HG03442 (cell line): Measurements from ENCODE around the gene ARL14EP.

Experiments used
- ATAC-seq: cut with Tn5 transposase; IDR thresholded peaks from one replicate; pipeline ENCODE4 v1.9.1; 2021; ENCODE audit warnings: mild to moderate bottlenecking, moderate library complexity; ENCODE audit not compliant: unreplicated experiment

Gene ARL14EP

DNA sequence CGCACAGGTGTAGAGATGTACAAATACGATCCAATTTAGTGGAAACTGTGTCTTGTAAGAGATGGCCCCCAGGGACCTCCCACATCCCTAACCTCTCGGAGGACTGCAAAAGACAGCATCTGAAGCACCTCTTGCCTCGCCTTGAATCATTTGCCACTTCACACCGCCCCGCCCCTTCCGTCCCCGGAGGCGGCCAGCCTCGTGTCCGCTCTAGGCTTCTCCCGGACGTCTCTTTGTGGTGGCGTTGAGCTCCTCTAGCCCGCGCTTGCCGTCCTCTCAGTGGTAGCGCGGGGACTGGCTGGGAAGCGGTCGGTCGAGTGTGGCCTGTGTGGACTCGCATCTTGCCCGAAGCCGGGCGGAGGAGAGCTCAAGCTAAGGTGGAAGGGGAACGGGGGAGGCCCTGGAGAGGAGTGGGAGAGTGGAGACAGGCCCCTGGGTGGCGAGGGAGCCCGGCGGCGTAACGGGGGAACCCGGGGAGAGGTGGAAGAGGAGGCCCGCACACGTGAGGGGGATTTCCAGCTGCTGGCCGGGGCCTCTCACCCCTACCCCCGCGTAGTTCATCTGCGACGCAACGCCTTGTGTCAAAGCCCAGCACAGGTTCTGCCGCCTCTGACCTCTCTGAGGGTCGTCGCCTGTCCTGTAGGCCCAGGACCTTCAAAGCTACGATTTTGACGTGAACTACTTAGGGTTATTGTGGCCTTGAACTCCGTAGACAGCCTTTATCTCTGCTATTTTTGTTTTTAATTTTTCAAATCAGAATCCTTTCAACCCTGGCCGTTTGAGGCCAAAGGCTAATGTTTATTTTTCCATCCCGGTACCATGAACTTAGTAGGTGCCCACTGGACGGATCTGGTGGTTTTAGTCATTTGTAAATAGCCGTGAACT is at the start of gene ARL14EP:
Gene ARL14EP (plus strand): TSS at position 279 of the 885 bp plus-strand sequence. CDS start 7,845 bp downstream, outside the sequence.
- ATAC-seq, result peak; percentile 97

DNA sequence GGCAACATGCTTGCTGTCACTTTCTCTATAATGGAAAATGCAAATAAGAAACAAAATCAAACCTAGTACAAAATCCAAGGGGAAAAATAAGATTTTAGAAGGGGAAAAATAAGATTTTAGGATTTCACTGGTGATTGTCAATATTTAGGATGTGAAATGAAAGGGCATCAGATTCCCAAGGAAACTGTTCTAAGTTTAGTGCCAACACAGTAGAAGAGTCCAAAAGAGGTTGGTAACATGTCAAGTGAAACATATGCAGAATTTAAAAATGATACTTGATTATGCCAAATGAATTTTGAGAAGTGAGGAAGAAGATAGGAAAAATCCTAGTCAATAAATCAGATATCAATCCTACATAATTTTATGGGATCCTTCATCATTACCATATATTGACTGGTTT is 45.7 kb upstream of the ARL14EP start:
- no peak for ATAC-seq

DNA sequence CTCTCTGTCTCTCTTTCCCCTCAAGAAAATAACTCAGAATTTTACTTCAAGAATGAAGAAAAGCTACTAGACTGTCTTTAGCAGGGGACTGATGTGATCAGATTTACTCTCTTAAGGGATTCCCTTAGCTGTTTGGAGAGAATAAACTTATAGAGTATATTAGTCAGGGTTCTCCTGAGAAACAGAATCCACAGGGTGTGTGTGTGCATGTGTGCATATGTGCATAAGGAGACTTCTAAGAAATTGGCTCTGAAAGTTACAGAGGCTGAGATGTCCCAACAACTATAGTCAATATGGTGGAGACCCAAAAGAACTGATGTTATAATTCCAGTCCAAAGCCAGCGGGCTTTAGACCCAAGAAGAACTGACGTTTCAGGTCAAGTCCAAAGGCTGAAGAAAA is 43.1 kb upstream of the ARL14EP start:
- no peak for ATAC-seq

DNA sequence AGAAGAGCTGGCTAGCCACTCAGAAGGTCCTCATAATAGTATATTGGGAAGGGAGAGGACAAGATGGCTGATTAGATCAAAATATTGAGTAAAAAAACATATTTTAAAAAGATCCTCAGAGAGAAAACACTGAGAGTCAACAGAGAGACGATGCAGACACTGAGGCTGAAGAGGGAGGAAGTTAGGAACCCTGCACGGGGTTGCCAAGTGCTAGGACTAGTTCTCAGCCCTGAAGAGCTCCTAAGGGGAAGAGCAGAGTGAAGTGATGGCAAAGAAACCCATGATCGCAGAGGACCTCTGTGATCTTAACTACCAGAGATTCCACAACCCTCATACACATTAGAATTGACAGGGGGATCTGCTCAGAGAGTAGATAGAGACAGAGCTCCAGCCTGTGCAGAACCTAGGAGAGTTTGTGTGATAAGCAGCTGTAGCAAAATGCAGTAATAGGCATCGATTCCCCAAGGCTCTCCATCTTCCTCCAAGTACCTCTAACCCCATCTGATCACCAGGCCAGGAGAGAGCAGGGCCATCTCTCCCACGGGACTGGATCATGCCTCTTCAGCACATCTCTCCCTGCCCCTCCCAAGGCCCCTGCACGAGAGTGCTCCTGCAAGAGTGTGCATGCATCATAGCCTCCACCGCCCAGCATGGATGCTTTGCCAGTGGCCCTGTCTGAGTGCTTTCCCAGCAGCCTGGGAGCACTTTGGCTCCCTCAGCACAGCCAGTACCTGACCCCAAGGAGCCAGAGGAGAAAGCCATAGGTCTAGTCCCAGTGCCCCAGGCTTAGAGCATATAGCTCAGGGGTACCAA is 41.2 kb upstream of the ARL14EP start:
- peak; percentile 20 for ATAC-seq

DNA sequence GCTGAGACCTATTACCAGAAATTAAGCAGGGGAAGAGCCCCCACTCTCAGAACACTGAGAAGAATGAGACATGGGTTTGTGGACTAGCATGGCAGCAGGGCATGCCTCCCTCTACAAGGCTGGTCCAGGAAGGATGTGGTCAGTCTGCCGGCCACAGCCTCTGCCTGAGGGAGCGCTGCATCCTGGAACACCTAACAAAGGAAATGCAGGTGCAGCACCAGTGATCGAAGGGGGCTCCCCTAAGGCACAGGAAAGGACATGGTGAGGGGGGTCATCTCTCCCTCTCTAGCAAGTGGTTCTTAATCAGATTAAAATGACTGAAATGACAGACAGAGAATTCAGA is 40.6 kb upstream of the ARL14EP start:
- peak; percentile 94 for ATAC-seq

DNA sequence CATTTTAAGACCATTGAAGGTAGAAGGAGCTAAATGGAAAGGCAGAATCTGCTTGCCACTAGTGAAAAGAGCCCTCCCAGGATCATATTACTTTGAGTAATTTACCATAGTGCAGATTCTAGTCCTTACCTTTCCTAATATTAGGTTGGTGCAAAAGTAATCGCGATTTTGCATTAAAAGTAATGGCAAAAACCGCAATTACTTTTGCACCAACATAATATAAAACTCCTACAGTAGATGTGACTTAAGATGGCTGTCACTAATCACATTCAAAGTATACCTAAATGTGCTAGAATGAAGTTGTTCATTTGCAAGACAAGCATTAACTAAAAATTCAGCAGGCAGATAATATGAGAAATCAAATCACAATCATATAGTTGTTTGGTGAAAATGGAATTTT is 38.1 kb upstream of the ARL14EP start:
- ATAC-seq, result no peak

DNA sequence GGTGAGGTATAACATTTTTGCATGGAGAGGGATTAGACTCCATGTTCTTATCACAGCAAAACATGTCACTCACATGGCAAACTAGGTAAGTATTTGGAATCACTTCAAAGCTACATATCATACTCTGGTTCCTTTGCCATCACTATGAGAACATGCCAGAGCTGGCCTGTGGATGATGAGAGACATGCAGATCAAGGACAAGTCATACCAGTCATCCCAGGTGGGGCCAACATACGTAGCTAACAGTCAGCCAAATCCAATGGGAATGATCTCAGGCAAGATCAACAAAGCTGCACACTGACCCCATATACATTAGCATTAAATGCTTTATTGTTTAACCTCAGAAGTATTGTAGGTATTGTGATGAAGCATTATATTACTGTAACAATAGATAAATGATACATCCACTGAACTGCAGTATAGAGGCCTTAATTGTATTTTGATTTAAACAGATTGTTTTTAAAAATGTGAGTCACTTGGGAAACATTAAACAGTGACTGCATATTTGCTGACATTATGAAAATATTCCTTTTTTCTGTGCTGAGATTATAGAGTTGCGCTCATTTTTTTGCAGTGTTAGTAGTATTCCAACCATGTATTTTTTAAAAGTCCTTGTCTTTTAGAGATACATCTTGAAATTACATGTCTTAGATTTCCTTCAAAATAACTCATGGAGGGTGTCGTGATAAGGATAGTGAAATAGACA is 37.3 kb upstream of the ARL14EP start:
- ATAC-seq, result no peak

DNA sequence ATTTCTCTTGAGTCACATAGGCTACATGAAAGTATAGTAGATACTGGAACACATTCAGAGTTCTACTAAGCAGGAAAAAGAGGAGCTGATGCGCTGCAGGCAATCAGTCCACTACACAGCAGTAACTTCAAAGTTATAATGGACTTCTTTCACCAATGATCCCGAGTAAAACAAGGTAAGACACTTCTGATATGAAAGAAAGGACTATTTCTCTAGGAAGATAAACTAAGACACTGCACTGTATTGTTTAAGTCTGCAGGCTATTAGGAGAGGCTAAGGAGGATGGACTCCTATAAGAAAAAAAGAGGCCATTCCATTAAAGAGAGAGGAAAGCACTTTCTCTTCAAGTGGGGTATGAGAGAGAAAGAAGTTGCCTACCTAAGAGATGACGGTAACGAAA is 31.6 kb upstream of the ARL14EP start:
- no peak for ATAC-seq

DNA sequence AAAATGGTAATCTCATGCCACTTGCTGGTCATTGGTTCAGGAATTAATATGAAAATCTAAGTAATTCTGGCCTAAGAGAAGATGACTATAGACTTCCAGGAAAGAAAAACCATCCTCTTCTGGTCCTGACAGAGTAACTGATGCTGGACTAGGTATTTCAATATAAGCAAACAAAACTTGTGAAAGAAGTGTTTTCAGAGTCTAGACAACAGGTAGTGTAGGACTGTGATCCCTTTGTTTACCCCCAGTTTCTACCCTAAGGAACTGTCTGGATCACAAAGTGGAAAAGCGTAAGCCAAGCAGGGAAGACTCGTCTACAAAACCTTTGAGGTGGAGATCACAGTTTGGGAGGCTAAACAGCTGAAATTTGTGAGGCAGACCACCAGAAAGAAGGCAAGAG is 30.4 kb upstream of the ARL14EP start:
- ATAC-seq, result no peak

DNA sequence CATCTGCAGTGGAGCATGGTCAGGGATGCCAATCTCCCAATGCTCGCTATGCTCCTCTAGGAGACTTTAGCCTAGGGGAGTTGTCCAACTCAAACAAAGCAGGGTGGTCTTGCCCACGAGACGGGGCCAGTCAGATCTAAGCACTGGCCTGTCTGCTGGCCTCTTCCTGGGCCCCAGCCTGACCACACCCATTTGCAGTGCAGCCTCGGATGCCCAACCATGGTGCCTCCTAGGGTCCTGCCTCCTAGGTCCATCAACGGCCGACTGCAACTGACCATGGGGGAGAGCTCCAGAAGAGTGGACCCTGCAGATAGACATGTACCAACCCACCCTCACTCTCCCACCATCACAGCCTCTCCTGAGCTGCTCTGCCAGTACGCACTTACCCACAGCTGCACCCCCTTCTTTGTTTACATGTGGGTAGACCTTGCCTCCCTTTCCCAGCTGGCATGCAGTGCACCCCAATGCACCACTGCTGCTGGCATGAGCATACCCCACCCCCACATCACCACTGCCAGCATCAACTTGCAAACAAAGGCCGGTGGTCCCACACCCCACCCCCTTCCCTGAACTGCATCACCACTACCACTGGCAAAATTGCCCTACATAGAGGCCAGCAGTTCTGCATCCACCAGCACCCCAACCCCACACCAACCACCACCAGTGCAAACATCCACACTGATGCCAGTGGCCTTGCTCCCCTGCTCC is 27.6 kb upstream of the ARL14EP start:
- no peak for ATAC-seq

DNA sequence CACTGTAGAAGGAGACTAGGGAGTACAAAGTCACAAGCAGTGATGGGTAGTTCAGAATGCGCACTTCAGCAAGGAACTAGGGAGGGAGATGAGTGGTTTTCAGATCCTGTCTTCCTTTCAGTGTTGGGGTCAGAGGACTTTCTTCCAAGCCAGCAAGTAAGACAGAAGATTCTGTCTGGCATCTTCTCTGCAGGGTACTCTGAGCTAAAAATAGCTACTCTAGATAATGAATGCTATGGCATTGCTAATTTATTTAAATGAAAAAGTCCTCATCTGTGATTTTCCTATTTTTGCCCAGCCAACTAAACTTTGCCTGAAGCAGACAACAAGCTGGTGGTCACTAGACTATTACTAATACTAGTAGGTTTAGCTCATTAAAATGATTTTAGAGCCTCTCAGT is 18.3 kb upstream of the ARL14EP start:
- no peak for ATAC-seq

DNA sequence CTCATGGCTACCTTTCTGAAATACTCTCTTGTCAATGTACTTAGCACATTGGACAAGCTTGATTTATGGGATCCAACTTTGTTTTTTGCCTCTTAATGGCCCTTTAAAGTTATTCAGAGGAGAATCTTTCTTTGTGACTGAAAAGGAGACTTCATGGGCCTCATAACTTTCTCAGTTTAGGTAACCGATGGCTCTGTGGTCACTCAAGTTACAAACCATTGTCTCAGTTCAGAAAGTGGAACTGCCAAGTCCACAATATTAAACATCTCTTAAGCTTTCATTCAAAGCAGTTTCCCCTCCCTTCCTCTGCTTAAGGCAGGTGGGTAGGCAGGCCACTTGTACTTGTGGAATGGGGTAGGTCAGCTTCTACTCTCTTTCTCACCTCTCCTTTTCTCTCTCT is 12.3 kb upstream of the ARL14EP start:
- peak; percentile 97 for ATAC-seq

DNA sequence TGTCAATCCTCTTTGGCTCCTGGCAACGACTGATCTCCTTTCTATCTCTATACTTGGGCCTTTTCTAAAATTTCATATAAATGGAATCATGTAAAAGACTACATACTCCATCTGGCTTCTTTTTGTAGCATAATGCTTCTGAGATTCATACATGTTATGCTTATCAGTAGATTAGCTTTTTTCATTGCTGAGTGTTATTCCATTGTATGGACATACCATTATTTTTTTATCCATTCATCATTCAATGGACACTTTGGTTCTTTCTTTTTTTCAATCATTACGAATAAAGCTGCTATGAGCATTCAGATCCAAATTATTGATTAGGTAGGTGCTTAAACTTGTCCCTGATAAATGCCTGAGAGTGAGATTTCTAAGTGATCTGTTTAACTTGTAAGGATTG is 11.7 kb upstream of the ARL14EP start:
- ATAC-seq, result no peak

DNA sequence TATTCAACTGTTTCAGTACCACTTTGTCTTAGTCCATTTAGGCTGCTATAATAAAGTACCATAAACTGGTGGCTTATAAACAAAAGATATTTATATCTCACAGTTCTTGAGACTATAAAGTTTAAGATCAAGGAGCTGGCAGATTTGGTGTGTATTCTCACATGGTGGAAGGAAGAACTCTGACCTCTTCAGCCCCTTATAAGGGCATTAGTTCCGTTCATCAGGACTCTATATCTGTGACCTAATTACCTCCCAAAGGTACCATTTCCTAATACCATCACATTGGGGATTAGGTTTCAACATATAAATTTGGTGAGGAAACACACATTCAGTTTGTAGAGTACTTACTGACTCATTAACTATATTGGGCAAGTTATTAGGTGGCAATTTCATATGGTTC is 10.7 kb upstream of the ARL14EP start:
- ATAC-seq, result no peak

DNA sequence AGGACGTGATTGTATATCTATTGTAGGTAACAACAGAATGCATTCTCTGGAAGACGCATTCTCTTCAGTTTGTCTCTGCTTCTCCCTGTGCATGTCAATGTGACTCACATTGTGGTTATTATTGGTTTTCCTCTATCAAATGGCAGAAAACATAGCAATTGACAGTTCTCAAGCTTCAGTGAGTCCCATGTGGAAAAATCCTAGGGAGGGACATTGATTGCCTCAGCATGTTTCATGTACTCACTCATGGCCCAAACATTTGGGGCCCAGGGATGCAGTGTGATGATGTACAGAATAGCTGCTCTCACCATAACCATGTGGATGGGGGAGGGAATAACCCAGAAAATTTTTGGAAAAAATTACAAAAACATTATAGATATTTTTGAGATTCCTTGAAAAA is 9.3 kb upstream of the ARL14EP start:
- no peak for ATAC-seq

DNA sequence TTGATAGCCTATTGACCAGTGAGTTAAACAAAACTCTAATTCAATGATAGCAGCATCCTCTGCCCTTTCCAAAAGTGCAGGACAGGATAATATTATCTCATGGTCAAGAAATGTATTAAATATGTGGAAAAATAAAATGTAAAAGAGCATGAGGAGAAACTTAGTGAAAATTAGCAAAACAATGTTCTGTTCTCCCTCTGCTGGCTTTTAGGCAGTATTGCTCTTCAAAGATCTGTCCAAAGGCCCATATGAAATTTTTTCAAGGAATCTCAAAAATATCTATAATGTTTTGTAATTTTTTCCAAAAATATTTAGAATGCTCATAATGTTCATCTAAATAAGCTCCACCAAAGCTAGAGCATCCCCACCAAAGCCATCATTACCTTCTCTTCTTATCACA is 8.3 kb upstream of the ARL14EP start:
- no peak for ATAC-seq

DNA sequence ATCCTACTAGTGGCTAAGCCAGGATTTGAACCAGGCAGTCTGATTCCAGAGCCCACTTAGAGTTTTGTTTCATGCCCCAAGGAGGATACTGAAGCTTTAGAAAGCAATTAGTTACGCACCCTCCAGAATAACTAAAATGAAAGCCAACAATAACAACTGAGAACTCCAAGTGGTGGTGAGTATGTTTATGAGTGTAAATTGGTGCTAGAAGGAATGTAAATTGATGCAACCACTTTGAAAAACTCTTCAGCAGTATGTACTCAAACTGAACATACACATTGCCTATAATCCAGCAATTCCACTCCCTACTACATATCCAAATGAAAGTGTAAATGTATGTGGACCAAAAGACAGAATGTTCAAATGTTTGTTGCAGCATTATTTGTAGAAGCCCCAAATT is 6.7 kb upstream of the ARL14EP start:
- ATAC-seq, result no peak

DNA sequence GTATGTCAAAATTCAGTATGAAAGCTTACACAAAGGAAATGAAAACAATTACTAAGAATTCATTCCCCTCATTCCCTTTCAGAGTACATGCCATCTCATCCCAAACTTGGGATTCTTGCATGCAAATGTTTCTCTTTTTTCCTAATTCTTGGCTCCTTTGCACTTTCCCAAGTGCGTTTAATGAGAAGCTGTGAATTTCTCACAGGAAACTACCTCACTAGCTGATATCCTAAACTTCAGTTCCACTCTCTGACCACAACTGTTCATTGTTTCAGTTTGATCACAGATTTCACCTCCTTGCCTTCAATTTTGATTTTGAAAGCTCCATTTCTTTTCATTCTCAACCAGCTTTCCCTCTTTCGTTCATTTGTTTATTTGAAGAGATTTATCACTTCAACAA is 5.9 kb upstream of the ARL14EP start:
- peak; percentile 67 for ATAC-seq

DNA sequence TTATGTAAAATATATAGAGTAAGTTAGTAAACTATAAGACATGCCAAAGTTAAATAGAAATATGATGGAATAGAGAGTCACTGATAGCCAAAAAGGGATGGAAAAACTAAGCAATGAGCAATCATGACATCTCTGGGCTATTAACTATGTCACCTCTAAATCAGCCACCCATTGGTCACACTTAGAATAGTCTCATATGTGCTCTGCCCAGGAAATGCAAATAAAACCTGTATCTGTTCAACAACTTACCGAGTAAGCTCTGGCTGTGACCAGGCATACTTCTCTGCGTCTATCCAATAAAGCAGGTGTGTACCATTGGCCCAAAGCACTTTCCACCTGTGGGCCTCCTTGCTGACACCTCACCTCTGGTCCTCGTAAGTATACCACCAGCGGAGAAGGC is 1.6 kb upstream of the ARL14EP start:
- no peak for ATAC-seq

DNA sequence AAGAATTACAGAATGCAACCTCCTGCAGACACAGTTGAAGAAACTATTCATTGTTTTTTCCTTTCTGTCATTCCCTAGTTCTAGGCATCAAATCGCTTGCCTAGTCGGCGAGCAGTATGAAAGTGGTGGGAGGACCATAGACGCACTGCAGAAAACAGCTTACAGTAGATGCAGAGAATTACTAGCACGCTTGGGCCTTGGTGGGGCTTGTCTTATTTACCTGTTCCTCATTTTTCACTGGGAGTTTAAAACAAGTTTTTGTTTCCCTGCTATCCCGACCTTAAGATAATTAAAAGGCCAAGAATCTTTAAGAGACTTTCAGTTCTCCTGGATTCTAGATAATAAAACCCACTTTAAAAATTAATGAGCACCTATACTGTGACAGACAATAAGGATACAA is 713 bp upstream of the ARL14EP start:
- no peak for ATAC-seq
